ENCODE data around the gene MYOZ3.

- TF ChIP-seq CTCF (IDR thresholded peaks at IDR 0.05) (no peak), POLR2AphosphoS5 (IDR thresholded peaks at IDR 0.05) (no peak)
These were observed 9.0 kb upstream of the MYOZ3 start for GRCh38 chr5:150651924-150652671.

All from breast epithelium (tissue), 3 donors.